ENCODE results near the gene ARL17B. TPM values are rescaled to one million over a fixed set of nuclear protein-coding genes. Genes with fewer than 3 reads are reported as not detected.
"Not testable (repeated sequence)": the region's sequence is repeated elsewhere in the genome, so short reads cannot be mapped to it uniquely, and the experiment has no call there.

ARL17B gene
- total RNA-seq, 2 donors from 2014 or later: 25.1 to 31.3 TPM

DNA sequence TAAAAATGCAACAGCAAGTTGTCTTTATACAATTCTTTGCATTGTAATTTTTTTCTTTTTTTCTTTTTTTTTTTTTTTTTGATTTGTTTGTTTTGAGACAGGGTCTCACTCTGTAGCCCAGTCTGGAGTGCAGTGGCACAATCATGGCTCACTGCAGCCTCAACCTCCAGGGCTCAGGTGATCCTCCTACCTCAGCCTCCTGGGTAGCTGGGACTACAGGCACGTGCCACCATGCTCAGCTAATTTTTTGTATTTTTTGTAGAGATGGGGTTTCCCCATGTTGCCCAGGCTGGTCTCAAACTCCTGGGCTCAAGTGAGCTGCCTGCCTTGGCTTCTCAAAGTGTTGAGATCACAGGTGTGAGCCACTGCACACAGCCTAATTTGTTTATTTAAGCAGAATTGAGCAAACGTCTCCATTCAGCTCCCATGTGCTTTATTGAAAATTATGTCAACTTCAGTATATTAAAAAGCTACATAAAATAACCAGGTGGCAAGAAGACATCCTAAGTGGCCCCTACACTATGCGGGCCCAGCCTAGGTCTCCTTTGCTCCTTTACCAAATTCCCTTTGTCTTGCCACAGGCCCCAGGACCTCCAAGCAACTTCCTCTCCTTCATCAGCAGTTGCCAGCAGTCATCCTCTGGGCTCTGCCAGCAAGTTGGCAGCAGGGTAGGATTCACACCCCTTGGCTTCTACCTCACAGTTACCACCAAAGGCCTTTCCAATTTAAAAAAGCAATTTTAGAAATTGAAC, 84.7 kb downstream of the ARL17B start:
- H3K9me3 Mint-ChIP-seq; ATAC-seq; DNase-seq (ENCODE audit: low spot score); H3K36me3 Mint-ChIP-seq; H3K4me1 Mint-ChIP-seq (ENCODE audit: low read depth in 2 of 2); H3K27me3 Mint-ChIP-seq; H3K4me3 Mint-ChIP-seq; H3K27ac Mint-ChIP-seq: not testable (repeated sequence)

DNA sequence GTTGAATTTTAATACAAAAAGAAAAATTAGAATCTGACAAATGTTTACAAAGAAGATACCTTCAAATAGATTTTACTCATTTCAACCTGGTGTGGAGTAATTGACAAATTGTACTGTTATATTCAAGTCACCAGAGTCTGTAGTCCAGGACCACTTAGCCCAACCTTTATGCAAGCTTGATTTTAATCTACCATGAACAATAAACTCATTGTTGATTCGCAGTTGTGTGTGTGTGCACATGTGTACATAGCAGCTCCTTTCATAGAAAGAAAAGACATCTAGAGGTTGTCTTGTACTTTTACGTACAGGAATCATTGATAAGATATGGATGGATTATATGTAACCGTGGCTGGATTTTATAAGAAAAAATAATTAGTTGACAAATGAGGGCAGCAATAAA, 87.3 kb downstream of the ARL17B start:
- H3K4me3 Mint-ChIP-seq: no peak overlapping the region
- H3K27me3 Mint-ChIP-seq: peaks cover 0 to 3% of the 10 kb centered on the region in 2 donors
- no peaks in the 10 kb centered on the region for H3K36me3 Mint-ChIP-seq
- DNase-seq (ENCODE audit: low spot score) (no peak), ATAC-seq (no peak)
- no peaks in the 10 kb centered on the region for H3K9me3 Mint-ChIP-seq
- H3K4me1 Mint-ChIP-seq (ENCODE audit: low read depth in 2 of 2): no peaks in the 10 kb centered on the region
- no peak overlapping the region for H3K27ac Mint-ChIP-seq

DNA sequence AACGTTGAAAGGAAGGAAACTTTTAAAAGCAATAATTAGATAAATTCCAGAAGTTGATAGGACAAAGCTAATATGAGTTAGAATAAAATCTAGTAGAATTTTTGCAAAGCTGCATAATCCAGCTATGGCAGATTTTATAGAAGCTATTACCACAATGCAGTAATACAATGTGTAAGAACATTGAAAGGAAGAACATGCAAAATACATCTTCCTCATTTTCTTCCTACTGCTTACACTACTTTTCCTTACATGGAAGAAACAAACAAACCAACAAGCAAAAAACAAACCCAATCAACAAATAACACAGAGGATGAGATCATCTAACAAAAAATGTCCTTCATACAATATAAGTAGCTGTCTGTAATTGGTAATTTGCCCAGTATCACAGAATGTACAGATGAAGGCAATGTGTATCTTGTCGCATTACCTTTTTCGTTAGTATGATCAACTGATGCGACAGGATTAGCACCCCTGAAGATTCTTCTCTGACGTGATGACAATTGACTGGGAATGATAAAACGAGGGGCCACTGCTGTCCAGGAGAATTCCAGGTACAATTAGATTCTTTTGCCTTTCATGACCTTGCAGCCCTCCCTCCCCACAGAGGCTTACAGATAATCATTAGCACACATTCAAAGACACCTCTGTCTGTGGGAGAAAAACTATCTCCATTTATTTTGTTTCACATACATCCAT, 87.9 kb downstream of the ARL17B start:
- Mint-ChIP-seq H3K4me3 (no peak overlapping the region), H3K4me1 (ENCODE audit: low read depth in 2 of 2) (no peaks in the 10 kb centered on the region), H3K9me3 (no peaks in the 10 kb centered on the region), H3K27me3 (peaks cover 0 to 3% of the 10 kb centered on the region in 2 donors), H3K36me3 (no peaks in the 10 kb centered on the region), H3K27ac (no peak overlapping the region)
- ATAC-seq (no peak), DNase-seq (ENCODE audit: low spot score) (no peak)

DNA sequence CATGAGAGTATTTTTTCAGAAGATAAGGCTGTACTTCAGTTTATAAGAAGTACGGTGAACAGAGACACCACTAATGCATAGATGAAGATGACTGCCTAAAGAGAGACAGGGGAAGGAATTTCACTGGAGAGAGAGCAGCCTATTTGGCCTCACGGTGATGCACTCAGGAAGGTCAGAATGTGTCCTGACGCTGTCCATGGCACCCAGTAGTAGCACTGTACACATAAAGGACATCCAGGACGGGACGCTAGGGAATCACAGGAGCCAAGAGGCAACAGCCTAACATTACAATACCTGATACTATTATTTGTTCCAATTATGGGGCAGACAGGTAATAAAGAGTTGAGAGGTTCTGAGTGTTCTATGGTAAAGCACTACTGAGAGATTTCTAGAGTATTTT, 91.5 kb downstream of the ARL17B start:
- H3K9me3 Mint-ChIP-seq: no peaks in the 10 kb centered on the region
- peaks cover 17 to 18% of the 10 kb centered on the region in 2 donors for H3K4me1 Mint-ChIP-seq (ENCODE audit: low read depth in 2 of 2)
- H3K27me3 Mint-ChIP-seq: peaks cover 0 to 3% of the 10 kb centered on the region in 2 donors
- ATAC-seq: no peak
- DNase-seq (ENCODE audit: low spot score): no peak
- H3K36me3 Mint-ChIP-seq: no peaks in the 10 kb centered on the region
- H3K4me3 Mint-ChIP-seq: no peak overlapping the region
- no peak overlapping the region for H3K27ac Mint-ChIP-seq

DNA sequence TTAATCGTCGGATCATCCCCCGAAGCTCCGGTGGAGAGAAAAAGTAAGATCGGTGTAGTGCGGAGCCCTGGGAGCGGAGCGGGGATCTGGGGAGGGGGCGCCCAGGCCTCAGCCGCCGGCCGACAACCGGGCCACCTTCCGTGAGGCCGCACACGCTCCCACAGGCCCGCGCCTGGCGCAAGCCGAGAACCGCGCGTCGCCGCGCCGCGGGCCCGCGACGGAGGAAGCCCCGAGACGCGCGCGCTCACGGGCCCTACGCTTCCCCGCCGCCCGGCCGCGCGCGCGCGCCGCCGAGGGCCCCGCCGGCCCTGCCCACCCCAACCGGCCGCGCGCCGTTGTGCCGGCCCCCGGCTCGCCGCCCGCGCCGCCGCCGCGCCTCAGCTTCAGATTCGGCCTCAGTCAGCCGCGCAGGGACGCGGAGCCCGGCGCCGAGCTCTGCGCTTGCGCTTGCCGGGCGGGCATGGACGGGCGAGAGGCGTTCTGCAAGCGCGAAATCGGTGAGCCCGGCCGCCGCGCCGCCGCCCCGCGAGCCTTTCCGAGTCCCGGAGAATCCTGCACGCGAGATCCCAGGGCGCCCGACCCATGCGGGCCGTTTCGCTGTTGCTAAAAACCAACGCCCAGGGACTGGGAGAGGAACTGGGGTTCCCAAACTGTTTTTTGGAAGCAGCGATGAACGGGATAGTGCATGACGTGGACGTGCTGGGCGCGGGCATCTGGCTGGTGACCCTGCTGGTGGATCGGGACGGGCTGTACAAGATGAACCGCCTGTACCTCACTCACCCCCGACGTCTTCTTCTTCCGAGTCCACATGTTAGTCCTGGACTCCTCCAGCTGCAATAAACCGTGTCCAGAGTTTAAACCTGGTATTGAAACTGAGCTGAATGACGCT, 94.7 kb downstream of the ARL17B start:
- H3K27ac Mint-ChIP-seq: peak overlapping the region; percentile 79 to 85
- no peaks in the 10 kb centered on the region for H3K27me3 Mint-ChIP-seq
- DNase-seq (ENCODE audit: low spot score): peak; percentile 92
- H3K36me3 Mint-ChIP-seq: no peaks in the 10 kb centered on the region
- H3K9me3 Mint-ChIP-seq: no peaks in the 10 kb centered on the region
- H3K4me3 Mint-ChIP-seq: peak overlapping the region; percentile 97
- ATAC-seq: peak; percentile 96 to 99
- H3K4me1 Mint-ChIP-seq (ENCODE audit: low read depth in 2 of 2): peaks cover 23 to 29% of the 10 kb centered on the region in 2 donors

DNA sequence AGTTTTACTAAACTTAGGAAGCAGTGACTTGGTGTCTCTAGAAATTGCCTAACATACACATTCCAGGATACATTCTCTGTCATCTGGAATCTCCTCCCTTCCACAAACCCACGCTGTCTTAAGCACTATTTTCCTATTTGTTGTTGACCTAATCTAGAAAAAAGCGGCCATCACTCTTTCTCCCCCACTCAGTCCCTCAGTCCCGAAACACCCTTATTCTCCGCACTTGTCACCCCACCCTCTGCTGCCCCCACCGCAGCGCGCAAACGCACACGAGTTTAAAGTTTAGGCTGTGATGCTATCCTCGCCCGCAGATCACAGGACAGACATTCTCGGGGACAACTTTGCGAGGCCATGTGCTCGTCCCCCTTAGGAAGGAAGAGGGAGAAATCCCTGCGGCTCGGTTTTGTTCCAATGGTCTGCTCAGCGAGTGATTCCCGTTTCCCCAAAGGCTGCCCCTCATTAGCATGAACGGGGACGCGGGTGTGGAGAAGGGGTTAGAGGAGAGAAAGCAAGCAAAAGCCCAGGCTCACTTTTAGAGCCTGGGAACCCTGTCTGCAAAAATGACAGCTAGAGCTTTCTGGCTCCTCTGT, 95.4 kb downstream of the ARL17B start:
- H3K4me3 Mint-ChIP-seq: peak overlapping the region; percentile 91
- not testable (repeated sequence) for H3K36me3 Mint-ChIP-seq; DNase-seq (ENCODE audit: low spot score); H3K27me3 Mint-ChIP-seq; H3K9me3 Mint-ChIP-seq
- ATAC-seq: peak in 1 of 2 donors; percentile 1
- H3K27ac Mint-ChIP-seq: peak overlapping the region; percentile 79 to 84
- peaks cover 23 to 29% of the 10 kb centered on the region in 2 donors for H3K4me1 Mint-ChIP-seq (ENCODE audit: low read depth in 2 of 2)

DNA sequence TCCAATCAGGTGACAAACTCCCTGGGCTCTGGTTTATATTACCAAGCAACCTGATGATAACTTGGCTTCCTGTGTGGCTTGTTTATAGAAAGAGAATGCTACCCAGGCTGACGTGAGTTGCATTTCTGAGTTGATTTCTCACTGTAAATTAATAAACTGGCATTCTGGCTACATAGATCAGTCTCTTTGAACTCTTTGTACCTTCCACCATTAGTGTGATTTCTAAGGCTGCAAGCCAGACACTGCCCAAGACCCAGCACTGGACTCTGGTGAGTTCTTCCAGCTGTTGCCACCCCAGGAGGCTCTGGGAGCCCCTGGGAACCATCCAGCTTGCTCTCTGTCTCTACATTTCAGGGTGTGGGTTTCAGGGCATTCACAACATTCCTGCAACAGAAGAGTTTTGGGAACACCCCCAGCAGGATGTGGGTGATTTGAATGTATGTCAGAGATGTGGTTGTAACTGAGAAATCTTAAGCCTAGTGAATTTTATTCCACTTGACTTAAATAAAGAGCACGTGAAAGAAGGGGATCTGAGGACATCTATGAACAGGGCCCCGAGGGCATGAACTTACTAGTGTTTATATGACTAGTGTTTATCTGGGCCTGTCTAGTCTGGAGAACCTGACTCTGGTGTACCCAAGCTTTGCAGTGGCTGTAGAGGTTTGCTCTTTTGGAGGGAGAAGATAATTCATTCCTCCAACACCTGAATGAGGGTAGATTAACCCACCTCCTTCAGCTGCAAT, 96.9 kb downstream of the ARL17B start:
- H3K9me3 Mint-ChIP-seq: no peaks in the 10 kb centered on the region
- H3K27ac Mint-ChIP-seq: peak overlapping the region; percentile 79 to 84
- H3K36me3 Mint-ChIP-seq: no peaks in the 10 kb centered on the region
- H3K4me1 Mint-ChIP-seq (ENCODE audit: low read depth in 2 of 2): peaks cover 23 to 33% of the 10 kb centered on the region in 2 donors
- DNase-seq (ENCODE audit: low spot score) (no peak), ATAC-seq (no peak)
- peak overlapping the region; percentile 38 for H3K4me3 Mint-ChIP-seq
- H3K27me3 Mint-ChIP-seq: no peaks in the 10 kb centered on the region

DNA sequence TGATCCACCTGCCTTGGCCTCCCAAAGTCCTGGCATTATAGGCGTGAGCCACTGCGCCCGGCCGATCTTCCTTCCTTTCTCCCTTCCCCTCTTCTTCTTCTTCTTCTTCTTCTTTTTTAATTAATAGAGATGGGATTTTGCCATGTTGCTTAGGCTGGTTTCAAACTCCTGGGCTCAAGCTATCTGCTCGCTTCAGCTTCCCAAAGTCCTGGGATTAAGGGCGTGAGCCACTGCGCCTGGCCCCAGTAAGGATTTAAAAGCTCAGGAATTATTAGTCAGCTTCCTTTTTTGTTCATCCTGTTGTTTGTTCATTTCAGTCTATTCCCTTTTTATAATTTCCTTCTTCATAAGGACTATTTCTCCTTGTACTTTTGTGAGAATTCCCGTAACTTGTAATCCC, 99.3 kb downstream of the ARL17B start:
- DNase-seq (ENCODE audit: low spot score): no peak
- H3K4me3 Mint-ChIP-seq: no peak overlapping the region

DNA sequence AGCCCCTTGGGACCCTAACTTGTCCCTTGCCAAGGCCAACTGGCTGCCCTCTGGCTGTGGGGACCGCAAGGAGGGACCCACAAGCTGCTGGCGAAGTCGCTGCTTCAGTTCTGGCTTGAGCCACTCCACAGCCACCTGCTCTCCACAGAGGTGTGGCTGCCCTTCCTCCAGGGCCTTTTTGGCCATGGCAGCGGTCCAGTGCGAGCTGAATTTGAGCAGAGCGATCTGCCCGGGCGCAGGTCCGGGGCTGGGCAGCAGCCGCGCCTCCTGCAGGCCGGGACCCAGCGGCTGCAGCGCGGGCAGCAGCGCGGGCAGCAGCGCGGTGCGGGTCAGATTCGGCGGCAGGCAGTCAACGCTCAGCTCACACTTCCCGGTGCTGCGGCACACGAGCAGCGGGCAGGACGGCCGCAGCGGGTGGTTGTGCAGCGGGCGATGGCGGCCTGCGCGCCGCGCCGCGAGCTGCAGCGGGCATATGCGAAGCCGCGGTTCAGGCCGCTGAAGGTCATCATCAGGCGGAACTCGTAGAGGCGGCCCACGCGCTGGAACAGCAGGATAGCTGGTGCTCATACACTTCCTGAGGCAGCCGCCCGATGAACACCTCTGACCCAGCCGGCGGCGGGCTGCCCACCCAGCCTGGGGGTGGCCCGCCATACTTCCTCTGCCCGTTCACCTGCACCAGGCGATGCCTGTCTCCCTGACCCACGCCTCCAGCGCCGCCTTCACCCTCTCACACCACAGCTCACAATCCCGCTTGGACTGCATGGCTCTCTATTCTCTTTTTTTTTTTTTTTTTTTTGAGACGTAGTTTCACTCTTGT, 101.5 kb downstream of the ARL17B start:
- H3K27ac Mint-ChIP-seq; H3K9me3 Mint-ChIP-seq; H3K27me3 Mint-ChIP-seq; H3K36me3 Mint-ChIP-seq; DNase-seq (ENCODE audit: low spot score): not testable (repeated sequence)
- peak overlapping the region; percentile 82 for H3K4me3 Mint-ChIP-seq
- H3K4me1 Mint-ChIP-seq (ENCODE audit: low read depth in 2 of 2): peaks cover 7 to 15% of the 10 kb centered on the region in 2 donors
- ATAC-seq: peak; percentile 84 to 88

More for the DNA sequence above, 99.3 kb downstream of the ARL17B start:
- Mint-ChIP-seq H3K9me3 (no peaks in the 10 kb centered on the region), H3K4me1 (ENCODE audit: low read depth in 2 of 2) (peaks cover 20 to 29% of the 10 kb centered on the region in 2 donors), H3K27me3 (no peaks in the 10 kb centered on the region), H3K27ac (no peak overlapping the region), H3K36me3 (no peaks in the 10 kb centered on the region)
- ATAC-seq: no peak

DNA sequence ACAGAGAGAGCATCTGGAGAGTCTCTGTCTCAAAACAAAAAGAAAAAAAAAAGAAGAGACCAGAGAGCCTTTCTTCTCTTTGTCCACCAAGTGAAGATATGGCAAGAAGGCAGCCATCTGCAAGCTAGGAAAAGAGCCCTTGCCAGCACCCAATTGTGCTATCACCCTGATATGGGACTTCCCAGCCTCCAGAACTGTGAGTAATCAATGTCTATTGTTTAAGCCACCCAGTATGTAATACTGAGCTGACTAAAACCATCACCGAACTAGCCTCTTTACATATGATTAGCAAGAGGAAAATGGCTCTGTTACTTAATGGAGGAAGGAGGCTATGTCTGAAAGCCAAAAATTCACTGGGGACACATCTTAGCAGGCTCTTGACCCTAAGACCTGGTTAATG, 105.2 kb downstream of the ARL17B start:
- not testable (repeated sequence) for H3K27ac Mint-ChIP-seq, ATAC-seq

DNA sequence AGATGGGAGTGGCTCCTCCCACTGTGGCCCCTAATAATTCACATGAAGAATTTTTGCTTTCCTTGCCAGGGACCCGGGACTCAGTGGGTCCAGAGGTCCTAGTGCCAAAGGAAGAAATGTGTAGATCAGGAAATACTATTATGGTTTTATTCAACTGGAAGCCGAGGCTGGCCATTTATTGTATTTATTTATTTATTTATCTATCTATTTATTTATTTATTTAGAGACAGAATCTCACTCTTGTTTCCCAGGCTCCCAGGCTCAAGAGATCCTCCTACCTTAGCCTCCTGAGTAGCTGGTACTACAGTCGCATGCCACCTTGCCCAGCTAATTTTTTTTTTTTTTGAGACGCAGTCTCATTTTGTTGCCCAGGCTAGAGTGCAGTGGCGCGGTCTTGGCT, 107.4 kb downstream of the ARL17B start:
- H3K27ac Mint-ChIP-seq; ATAC-seq; H3K9me3 Mint-ChIP-seq; DNase-seq (ENCODE audit: low spot score); H3K4me3 Mint-ChIP-seq; H3K4me1 Mint-ChIP-seq (ENCODE audit: low read depth in 2 of 2); H3K36me3 Mint-ChIP-seq; H3K27me3 Mint-ChIP-seq: not testable (repeated sequence)

More for the DNA sequence above, 105.2 kb downstream of the ARL17B start:
- H3K27me3 Mint-ChIP-seq; H3K4me1 Mint-ChIP-seq (ENCODE audit: low read depth in 2 of 2); H3K36me3 Mint-ChIP-seq; H3K9me3 Mint-ChIP-seq; H3K4me3 Mint-ChIP-seq; DNase-seq (ENCODE audit: low spot score): not testable (repeated sequence)

DNA sequence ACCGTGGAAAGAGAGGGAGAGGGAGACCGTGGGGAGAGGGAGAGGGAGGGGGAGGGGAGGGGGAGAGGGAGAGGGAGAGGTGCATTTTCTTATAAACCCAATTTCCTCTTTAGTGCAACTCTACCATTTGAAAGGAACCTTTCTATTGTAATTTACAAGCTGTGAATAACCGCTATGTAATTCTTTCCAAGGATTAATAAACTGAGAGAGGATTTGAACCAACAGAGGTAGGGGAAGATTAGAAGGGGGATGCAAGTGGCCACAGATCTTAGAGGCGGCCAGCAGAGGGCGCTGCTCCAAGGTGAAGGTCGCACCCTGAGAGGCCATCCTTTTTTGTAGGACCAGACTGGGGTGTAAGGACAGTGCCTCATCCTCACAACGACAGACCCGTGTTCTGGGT, 107.8 kb downstream of the ARL17B start:
- H3K9me3 Mint-ChIP-seq; H3K4me1 Mint-ChIP-seq (ENCODE audit: low read depth in 2 of 2); H3K36me3 Mint-ChIP-seq; H3K27me3 Mint-ChIP-seq; H3K4me3 Mint-ChIP-seq; H3K27ac Mint-ChIP-seq: not testable (repeated sequence)
- ATAC-seq: peak; percentile 82 to 86
- peak; percentile 75 for DNase-seq (ENCODE audit: low spot score)
